AG08395 (cell line): ENCODE data around the gene GIN1.
"Not testable (repeated sequence)": the region's sequence is repeated elsewhere in the genome, so short reads cannot be mapped to it uniquely, and the experiment has no call there.

Source experiments
- DNase-seq: peaks from one replicate; pipeline ENCODE4 v3.0.0; 2012; ENCODE audit warnings: mixed read lengths, low spot score

Gene GIN1

GRCh38 chr5:103110403-103110802 is 9.5 kb downstream of the GIN1 start:
- DNase-seq = no peak

GRCh38 chr5:103109277-103109676 is 10.7 kb downstream of the GIN1 start:
- no peak for DNase-seq

- no peak for DNase-seq
These were observed 11.9 kb downstream of the GIN1 start for GRCh38 chr5:103108086-103108485.

- no peak for DNase-seq
These were observed 17.7 kb downstream of the GIN1 start for GRCh38 chr5:103102234-103102633.

- DNase-seq = no peak
These were observed 18.7 kb downstream of the GIN1 start for GRCh38 chr5:103101079-103101750.

GRCh38 chr5:103098993-103099392 is 20.9 kb downstream of the GIN1 start:
- DNase-seq = no peak

- no peak for DNase-seq
These were observed 25.2 kb downstream of the GIN1 start for GRCh38 chr5:103094737-103095136.

GRCh38 chr5:103093727-103094126 is 26.2 kb downstream of the GIN1 start:
- DNase-seq = no peak

GRCh38 chr5:103092676-103093075 is 27.3 kb downstream of the GIN1 start:
- no peak for DNase-seq

- no peak for DNase-seq
These were observed 29.1 kb downstream of the GIN1 start for GRCh38 chr5:103090791-103091190.

- no peak for DNase-seq
These were observed 30.7 kb downstream of the GIN1 start for GRCh38 chr5:103089272-103089671.

GRCh38 chr5:103086547-103086946 is 33.4 kb downstream of the GIN1 start:
- DNase-seq = no peak

GRCh38 chr5:103079796-103080195 is 40.1 kb downstream of the GIN1 start:
- no peak for DNase-seq

- DNase-seq = no peak
These were observed 44.5 kb downstream of the GIN1 start for GRCh38 chr5:103075442-103075841.

GRCh38 chr5:103073500-103073899 is 46.4 kb downstream of the GIN1 start:
- not testable (repeated sequence) for DNase-seq

GRCh38 chr5:103066326-103066725 is 53.6 kb downstream of the GIN1 start:
- no peak for DNase-seq

- DNase-seq = no peak
These were observed 59.4 kb downstream of the GIN1 start for GRCh38 chr5:103060424-103060954.

GRCh38 chr5:103059525-103059924 is 60.4 kb downstream of the GIN1 start:
- no peak for DNase-seq

GRCh38 chr5:103057208-103058130 is 62.5 kb downstream of the GIN1 start:
- no peak for DNase-seq

- DNase-seq = not testable (repeated sequence)
These were observed 73.2 kb downstream of the GIN1 start for GRCh38 chr5:103046706-103047105.

- DNase-seq = peak; percentile 26
These were observed 78.8 kb downstream of the GIN1 start for GRCh38 chr5:103041071-103041676.

GRCh38 chr5:103037673-103038455 is 82.1 kb downstream of the GIN1 start:
- DNase-seq = no peak
